ENCODE results near the gene CDC27. TPM values are rescaled to one million over a fixed set of nuclear protein-coding genes. Genes with fewer than 3 reads are reported as not detected.

CDC27 gene
- total RNA-seq, 6 experiments from 2014 or later: 27.5 to 50.4 (median 32.9) TPM

GRCh38 chr17:47102914-47103313, 86.2 kb downstream of the CDC27 start:
- no peak for ATAC-seq
- WGBS (ENCODE audit: insufficient coverage, low coverage, low lambda C conversion rate, missing lambda C conversion rate): 93% methylated on average over 4 of the region's 4 CpGs
- intact Hi-C loops (cut with DNase I): no loop called here
- Histone ChIP-seq H3K27me3 (no peaks in the 10 kb centered on the region), H3K9me3 (no peaks in the 10 kb centered on the region), H3K27ac (no peak overlapping the region), H3K4me1 (no peaks in the 10 kb centered on the region), H3K4me3 (no peak overlapping the region), H3K36me3 (no peaks in the 10 kb centered on the region)
- TF ChIP-seq CTCF (IDR thresholded peaks at IDR 0.05) (no peak), POLR2A (IDR thresholded peaks at IDR 0.05) (no peak)
- no peak for DNase-seq

GRCh38 chr17:47099987-47100711, 88.9 kb downstream of the CDC27 start:
- ATAC-seq: peak; percentile 100

GRCh38 chr17:47099451-47099986, 89.6 kb downstream of the CDC27 start:
- H3K27me3 ChIP-seq: no peaks in the 10 kb centered on the region
- H3K4me3 ChIP-seq: peak overlapping the region; percentile 83 to 98 (median 87)
- 15% methylated on average over 8 of the region's 22 CpGs for WGBS (ENCODE audit: insufficient coverage, low coverage, low lambda C conversion rate, missing lambda C conversion rate)
- no peaks in the 10 kb centered on the region for H3K9me3 ChIP-seq
- H3K36me3 ChIP-seq: no peaks in the 10 kb centered on the region
- intact Hi-C loops (cut with DNase I): no loop called here
- peak overlapping the region in 2 of 3 donors; percentile 49 to 54 for H3K27ac ChIP-seq
- DNase-seq (no peak), ATAC-seq (peak in 1 of 4 donors; percentile 5)
- H3K4me1 ChIP-seq: no peaks in the 10 kb centered on the region
- TF ChIP-seq POLR2A (IDR thresholded peaks at IDR 0.05) (no peak), CTCF (IDR thresholded peaks at IDR 0.05) (no peak)

More at GRCh38 chr17:47099987-47100711, 88.9 kb downstream of the CDC27 start:
- no peaks in the 10 kb centered on the region for H3K27me3 ChIP-seq
- intact Hi-C loops (cut with DNase I): no loop called here
- no peaks in the 10 kb centered on the region for H3K4me1 ChIP-seq
- no peak for TF ChIP-seq CTCF (IDR thresholded peaks at IDR 0.05)
- peak; percentile 34 for TF ChIP-seq POLR2A (IDR thresholded peaks at IDR 0.05)
- H3K4me3 ChIP-seq: peak overlapping the region; percentile 83 to 98 (median 87)
- WGBS (ENCODE audit: insufficient coverage, low coverage, low lambda C conversion rate, missing lambda C conversion rate): 0% methylated on average over 14 of the region's 42 CpGs
- peak; percentile 91 to 94 (median 93) for DNase-seq
- no peaks in the 10 kb centered on the region for H3K36me3 ChIP-seq
- H3K27ac ChIP-seq: peak overlapping the region in 2 of 3 donors; percentile 49 to 54
- H3K9me3 ChIP-seq: no peaks in the 10 kb centered on the region

DNA sequence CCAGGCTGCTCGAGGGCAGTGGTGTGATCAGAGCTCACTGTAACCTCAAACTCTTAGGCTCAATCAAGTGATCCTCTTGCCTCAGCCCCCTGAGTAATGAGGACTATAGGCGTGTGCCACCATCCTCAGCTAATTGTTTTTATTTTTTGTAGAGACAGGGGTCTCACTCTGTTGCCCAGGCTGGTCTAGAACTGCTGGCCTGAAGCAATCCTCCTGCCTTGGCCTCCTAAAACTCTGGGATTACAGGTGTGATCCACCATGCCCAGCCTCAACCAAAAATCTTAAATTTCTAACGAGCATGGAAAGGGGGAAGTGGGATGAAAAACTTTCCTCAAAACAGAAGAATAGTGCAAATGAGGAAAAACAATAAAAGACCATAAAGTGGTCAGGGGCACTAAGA, 92.8 kb downstream of the CDC27 start:
- TF ChIP-seq CTCF (IDR thresholded peaks at IDR 0.05) (no peak), POLR2A (IDR thresholded peaks at IDR 0.05) (no peak)
- Histone ChIP-seq H3K36me3 (no peaks in the 10 kb centered on the region), H3K4me1 (no peaks in the 10 kb centered on the region), H3K27me3 (no peaks in the 10 kb centered on the region), H3K4me3 (no peak overlapping the region), H3K9me3 (no peaks in the 10 kb centered on the region), H3K27ac (no peak overlapping the region)
- intact Hi-C loops (cut with DNase I): no loop called here
- DNase-seq (no peak), ATAC-seq (no peak)
- WGBS (ENCODE audit: insufficient coverage, low coverage, low lambda C conversion rate, missing lambda C conversion rate): 93% methylated on average over 3 of the region's 3 CpGs

All from right lobe of liver (tissue), 6 donors.